ENCODE measurements around the gene HIVEP1.
"Not testable (repeated sequence)": the region's sequence is repeated elsewhere in the genome, so short reads cannot be mapped to it uniquely, and the experiment has no call there.

Gene HIVEP1

GRCh38 chr6:12149944-12150510 is 137.9 kb downstream of the HIVEP1 start:
- no peak overlapping the region for H3K27ac ChIP-seq (ENCODE audit: low read depth, low read length)
- H3K27me3 ChIP-seq (ENCODE audit: control insufficient read depth, insufficient read depth, low read length) = no peaks in the 10 kb centered on the region
- H3K9ac ChIP-seq (ENCODE audit: low read length) = no peak overlapping the region
- H3K36me3 ChIP-seq (ENCODE audit: control insufficient read depth, insufficient read depth, low read length) = no peaks in the 10 kb centered on the region
- no peak overlapping the region for H3K4me3 ChIP-seq (ENCODE audit: low read length)
- peaks cover 3% of the 10 kb centered on the region for H3K4me1 ChIP-seq (ENCODE audit: control insufficient read depth, insufficient read depth, low read length)

- Histone ChIP-seq H3K27me3 (ENCODE audit: control insufficient read depth, insufficient read depth, low read length) (no peaks in the 10 kb centered on the region), H3K4me1 (ENCODE audit: control insufficient read depth, insufficient read depth, low read length) (peaks cover 3% of the 10 kb centered on the region), H3K27ac (ENCODE audit: low read depth, low read length) (no peak overlapping the region), H3K36me3 (ENCODE audit: control insufficient read depth, insufficient read depth, low read length) (no peaks in the 10 kb centered on the region), H3K4me3 (ENCODE audit: low read length) (no peak overlapping the region), H3K9ac (ENCODE audit: low read length) (no peak overlapping the region)
Observed at GRCh38 chr6:12150812-12151432, 138.8 kb downstream of the HIVEP1 start.

GRCh38 chr6:12151433-12151820 is 139.3 kb downstream of the HIVEP1 start:
- no peak overlapping the region for H3K9ac ChIP-seq (ENCODE audit: low read length)
- H3K36me3 ChIP-seq (ENCODE audit: control insufficient read depth, insufficient read depth, low read length) = no peaks in the 10 kb centered on the region
- H3K27ac ChIP-seq (ENCODE audit: low read depth, low read length) = no peak overlapping the region
- H3K4me3 ChIP-seq (ENCODE audit: low read length) = no peak overlapping the region
- no peaks in the 10 kb centered on the region for H3K27me3 ChIP-seq (ENCODE audit: control insufficient read depth, insufficient read depth, low read length)
- peaks cover 3% of the 10 kb centered on the region for H3K4me1 ChIP-seq (ENCODE audit: control insufficient read depth, insufficient read depth, low read length)

- H3K9ac ChIP-seq (ENCODE audit: low read length) = no peak overlapping the region
- H3K27me3 ChIP-seq (ENCODE audit: control insufficient read depth, insufficient read depth, low read length) = no peaks in the 10 kb centered on the region
- H3K4me1 ChIP-seq (ENCODE audit: control insufficient read depth, insufficient read depth, low read length) = peaks cover 3% of the 10 kb centered on the region
- H3K27ac ChIP-seq (ENCODE audit: low read depth, low read length) = no peak overlapping the region
- H3K36me3 ChIP-seq (ENCODE audit: control insufficient read depth, insufficient read depth, low read length) = no peaks in the 10 kb centered on the region
- no peak overlapping the region for H3K4me3 ChIP-seq (ENCODE audit: low read length)
Observed at GRCh38 chr6:12152023-12152970, 140.2 kb downstream of the HIVEP1 start.

- H3K36me3 ChIP-seq (ENCODE audit: control insufficient read depth, insufficient read depth, low read length); H3K4me3 ChIP-seq (ENCODE audit: low read length); H3K27ac ChIP-seq (ENCODE audit: low read depth, low read length); H3K9ac ChIP-seq (ENCODE audit: low read length); H3K4me1 ChIP-seq (ENCODE audit: control insufficient read depth, insufficient read depth, low read length); H3K27me3 ChIP-seq (ENCODE audit: control insufficient read depth, insufficient read depth, low read length): not testable (repeated sequence)
Observed at GRCh38 chr6:12155769-12156168, 143.7 kb downstream of the HIVEP1 start.

GRCh38 chr6:12158686-12159415 is 146.7 kb downstream of the HIVEP1 start:
- Histone ChIP-seq H3K4me1 (ENCODE audit: control insufficient read depth, insufficient read depth, low read length) (no peaks in the 10 kb centered on the region), H3K27me3 (ENCODE audit: control insufficient read depth, insufficient read depth, low read length) (no peaks in the 10 kb centered on the region), H3K9ac (ENCODE audit: low read length) (no peak overlapping the region), H3K36me3 (ENCODE audit: control insufficient read depth, insufficient read depth, low read length) (peaks cover 12% of the 10 kb centered on the region), H3K27ac (ENCODE audit: low read depth, low read length) (no peak overlapping the region), H3K4me3 (ENCODE audit: low read length) (no peak overlapping the region)

GRCh38 chr6:12160326-12160725 is 148.2 kb downstream of the HIVEP1 start:
- H3K4me3 ChIP-seq (ENCODE audit: low read length) = no peak overlapping the region
- H3K4me1 ChIP-seq (ENCODE audit: control insufficient read depth, insufficient read depth, low read length) = no peaks in the 10 kb centered on the region
- no peaks in the 10 kb centered on the region for H3K27me3 ChIP-seq (ENCODE audit: control insufficient read depth, insufficient read depth, low read length)
- H3K9ac ChIP-seq (ENCODE audit: low read length) = no peak overlapping the region
- H3K36me3 ChIP-seq (ENCODE audit: control insufficient read depth, insufficient read depth, low read length) = peaks cover 14% of the 10 kb centered on the region
- H3K27ac ChIP-seq (ENCODE audit: low read depth, low read length) = no peak overlapping the region

GRCh38 chr6:12162213-12162612 is 150.1 kb downstream of the HIVEP1 start:
- Histone ChIP-seq H3K27me3 (ENCODE audit: control insufficient read depth, insufficient read depth, low read length) (no peaks in the 10 kb centered on the region), H3K4me3 (ENCODE audit: low read length) (no peak overlapping the region), H3K4me1 (ENCODE audit: control insufficient read depth, insufficient read depth, low read length) (no peaks in the 10 kb centered on the region), H3K36me3 (ENCODE audit: control insufficient read depth, insufficient read depth, low read length) (peaks cover 14% of the 10 kb centered on the region), H3K27ac (ENCODE audit: low read depth, low read length) (no peak overlapping the region), H3K9ac (ENCODE audit: low read length) (no peak overlapping the region)

- Histone ChIP-seq H3K27ac (ENCODE audit: low read depth, low read length) (no peak overlapping the region), H3K9ac (ENCODE audit: low read length) (no peak overlapping the region), H3K4me1 (ENCODE audit: control insufficient read depth, insufficient read depth, low read length) (no peaks in the 10 kb centered on the region), H3K36me3 (ENCODE audit: control insufficient read depth, insufficient read depth, low read length) (peaks cover 14% of the 10 kb centered on the region), H3K4me3 (ENCODE audit: low read length) (no peak overlapping the region), H3K27me3 (ENCODE audit: control insufficient read depth, insufficient read depth, low read length) (no peaks in the 10 kb centered on the region)
Observed at GRCh38 chr6:12163149-12163548, 151.0 kb downstream of the HIVEP1 start.

GRCh38 chr6:12163744-12164507 is 151.8 kb downstream of the HIVEP1 start:
- Histone ChIP-seq H3K27ac (ENCODE audit: low read depth, low read length) (no peak overlapping the region), H3K4me1 (ENCODE audit: control insufficient read depth, insufficient read depth, low read length) (no peaks in the 10 kb centered on the region), H3K36me3 (ENCODE audit: control insufficient read depth, insufficient read depth, low read length) (peaks cover 11% of the 10 kb centered on the region), H3K4me3 (ENCODE audit: low read length) (no peak overlapping the region), H3K27me3 (ENCODE audit: control insufficient read depth, insufficient read depth, low read length) (no peaks in the 10 kb centered on the region), H3K9ac (ENCODE audit: low read length) (no peak overlapping the region)

GRCh38 chr6:12164508-12164770 is 152.3 kb downstream of the HIVEP1 start:
- Histone ChIP-seq H3K4me3 (ENCODE audit: low read length) (no peak overlapping the region), H3K4me1 (ENCODE audit: control insufficient read depth, insufficient read depth, low read length) (no peaks in the 10 kb centered on the region), H3K36me3 (ENCODE audit: control insufficient read depth, insufficient read depth, low read length) (peaks cover 11% of the 10 kb centered on the region), H3K9ac (ENCODE audit: low read length) (no peak overlapping the region), H3K27me3 (ENCODE audit: control insufficient read depth, insufficient read depth, low read length) (no peaks in the 10 kb centered on the region), H3K27ac (ENCODE audit: low read depth, low read length) (no peak overlapping the region)

GRCh38 chr6:12165297-12165696 is 153.2 kb downstream of the HIVEP1 start:
- H3K27ac ChIP-seq (ENCODE audit: low read depth, low read length) = no peak overlapping the region
- H3K4me3 ChIP-seq (ENCODE audit: low read length) = no peak overlapping the region
- H3K36me3 ChIP-seq (ENCODE audit: control insufficient read depth, insufficient read depth, low read length) = peaks cover 11% of the 10 kb centered on the region
- H3K4me1 ChIP-seq (ENCODE audit: control insufficient read depth, insufficient read depth, low read length) = no peaks in the 10 kb centered on the region
- H3K27me3 ChIP-seq (ENCODE audit: control insufficient read depth, insufficient read depth, low read length) = no peaks in the 10 kb centered on the region
- no peak overlapping the region for H3K9ac ChIP-seq (ENCODE audit: low read length)
